Stimulated activated CD4-positive, alpha-beta T cell treated with anti-CD3 and anti-CD28 coated beads, TNF-alpha, amount 100 ng/mL, for 48 hours (primary cell): ENCODE data around the gene TEX51.

ENCODE experiments used
- DNase-seq, 3 donors: peaks; one replicate each; pipeline ENCODE4 v3.0.0-alpha.2; 2020; ENCODE audit warnings: low read depth in 3 of 3

Gene TEX51

GRCh38 chr2:126950504-126950903, 51.8 kb downstream of the TEX51 start:
- no peak for DNase-seq
